Right lobe of liver (tissue), 4 donors: ENCODE results near the gene MYH10.

Experiments
- CTCF ChIP-seq, 4 donors: fragments of 200-600 bp in 3 of 4; fragments of 450-650 bp in 1 of 4; IDR thresholded peaks; one replicate each; pipeline versions ENCODE4 v1.5.1 to v1.8.0; 2016 to 2022; ENCODE audit warnings: antibody characterized with exemption in 4 of 4, mild to moderate bottlenecking in 2 of 4
- POLR2A ChIP-seq: fragments of 450-650 bp; IDR thresholded peaks from one replicate; pipeline ENCODE4 v1.6.1; 2017; ENCODE audit warnings: antibody characterized with exemption, mild to moderate bottlenecking
- donor health status: DM: no; HTN: no; CAD: no.
- donor health status: DM: no; HTN: no; CAD: no.
- donor health status: DM: no; HTN: yes; CAD: no.

- TF ChIP-seq POLR2A (no peak), CTCF (IDR thresholded peaks at IDR 0.05) (no peak)
Measured at GRCh38 chr17:8443756-8444155, 186.8 kb downstream of the MYH10 start.
